ENCODE results near the gene CDKAL1. TPM values are rescaled to one million over a fixed set of nuclear protein-coding genes. Genes with fewer than 3 reads are reported as not detected.

CDKAL1 gene
- total RNA-seq, 2 donors from 2014 or later = 23.0 to 23.7 TPM

- Mint-ChIP-seq H3K27me3 (no peaks in the 10 kb centered on the region), H3K4me1 (peaks cover 2% of the 10 kb centered on the region), H3K27ac (no peak overlapping the region), H3K4me3 (no peak overlapping the region), H3K36me3 (ENCODE audit: low read depth) (peaks cover 9% of the 10 kb centered on the region)
- H3K9me3 ChIP-seq (ENCODE audit: control insufficient read depth, low read length, poor library complexity, severe bottlenecking) = no peaks in the 10 kb centered on the region
- DNase-seq (no peak), ATAC-seq (no peak)
Observed at GRCh38 chr6:20777801-20778200, 243.5 kb downstream of the CDKAL1 start.

GRCh38 chr6:20778459-20778858 is 244.2 kb downstream of the CDKAL1 start:
- H3K9me3 ChIP-seq (ENCODE audit: control insufficient read depth, low read length, poor library complexity, severe bottlenecking) = no peaks in the 10 kb centered on the region
- no peak overlapping the region for H3K27ac Mint-ChIP-seq
- DNase-seq (no peak), ATAC-seq (no peak)
- no peaks in the 10 kb centered on the region for H3K27me3 Mint-ChIP-seq
- H3K4me1 Mint-ChIP-seq = peaks cover 2% of the 10 kb centered on the region
- peaks cover 11% of the 10 kb centered on the region for H3K36me3 Mint-ChIP-seq (ENCODE audit: low read depth)
- H3K4me3 Mint-ChIP-seq = no peak overlapping the region

- H3K36me3 Mint-ChIP-seq (ENCODE audit: low read depth) = peaks cover 13% of the 10 kb centered on the region
- H3K27me3 Mint-ChIP-seq = no peaks in the 10 kb centered on the region
- H3K4me3 Mint-ChIP-seq = no peak overlapping the region
Observed at GRCh38 chr6:20778912-20779311, 244.7 kb downstream of the CDKAL1 start.

GRCh38 chr6:20789162-20789561 is 254.9 kb downstream of the CDKAL1 start:
- no peaks in the 10 kb centered on the region for H3K4me1 Mint-ChIP-seq
- no peaks in the 10 kb centered on the region for H3K9me3 ChIP-seq (ENCODE audit: control insufficient read depth, low read length, poor library complexity, severe bottlenecking)
- H3K27ac Mint-ChIP-seq = no peak overlapping the region
- ATAC-seq (no peak), DNase-seq (no peak)
- H3K36me3 Mint-ChIP-seq (ENCODE audit: low read depth) = no peaks in the 10 kb centered on the region
- no peaks in the 10 kb centered on the region for H3K27me3 Mint-ChIP-seq
- no peak overlapping the region for H3K4me3 Mint-ChIP-seq

More at GRCh38 chr6:20778912-20779311, 244.7 kb downstream of the CDKAL1 start:
- ATAC-seq = no peak
- Mint-ChIP-seq H3K27ac (no peak overlapping the region), H3K4me1 (peaks cover 2% of the 10 kb centered on the region)
- H3K9me3 ChIP-seq (ENCODE audit: control insufficient read depth, low read length, poor library complexity, severe bottlenecking) = no peaks in the 10 kb centered on the region
- no peak for DNase-seq

GRCh38 chr6:20790032-20790791 is 256.0 kb downstream of the CDKAL1 start:
- no peak overlapping the region for H3K27ac Mint-ChIP-seq
- no peak overlapping the region for H3K4me3 Mint-ChIP-seq
- no peaks in the 10 kb centered on the region for H3K4me1 Mint-ChIP-seq
- no peaks in the 10 kb centered on the region for H3K27me3 Mint-ChIP-seq
- DNase-seq (no peak), ATAC-seq (no peak)
- H3K9me3 ChIP-seq (ENCODE audit: control insufficient read depth, low read length, poor library complexity, severe bottlenecking) = no peaks in the 10 kb centered on the region
- no peaks in the 10 kb centered on the region for H3K36me3 Mint-ChIP-seq (ENCODE audit: low read depth)

GRCh38 chr6:20791074-20791473 is 256.8 kb downstream of the CDKAL1 start:
- H3K9me3 ChIP-seq (ENCODE audit: control insufficient read depth, low read length, poor library complexity, severe bottlenecking) = no peaks in the 10 kb centered on the region
- DNase-seq (no peak), ATAC-seq (no peak)
- Mint-ChIP-seq H3K36me3 (ENCODE audit: low read depth) (no peaks in the 10 kb centered on the region), H3K4me1 (no peaks in the 10 kb centered on the region), H3K27ac (no peak overlapping the region), H3K4me3 (no peak overlapping the region), H3K27me3 (no peaks in the 10 kb centered on the region)

- H3K9me3 ChIP-seq (ENCODE audit: control insufficient read depth, low read length, poor library complexity, severe bottlenecking) = no peaks in the 10 kb centered on the region
- DNase-seq = no peak
- Mint-ChIP-seq H3K4me1 (no peaks in the 10 kb centered on the region), H3K27ac (no peak overlapping the region), H3K27me3 (no peaks in the 10 kb centered on the region), H3K36me3 (ENCODE audit: low read depth) (peaks cover 3% of the 10 kb centered on the region), H3K4me3 (no peak overlapping the region)
- no peak for ATAC-seq
Observed at GRCh38 chr6:20791944-20792343, 257.7 kb downstream of the CDKAL1 start.

GRCh38 chr6:20793174-20793573 is 258.9 kb downstream of the CDKAL1 start:
- Mint-ChIP-seq H3K36me3 (ENCODE audit: low read depth) (peaks cover 5% of the 10 kb centered on the region), H3K27me3 (no peaks in the 10 kb centered on the region), H3K27ac (no peak overlapping the region)

GRCh38 chr6:20797597-20797996 is 263.3 kb downstream of the CDKAL1 start:
- H3K27me3 Mint-ChIP-seq = no peaks in the 10 kb centered on the region
- no peaks in the 10 kb centered on the region for H3K4me1 Mint-ChIP-seq
- peaks cover 5% of the 10 kb centered on the region for H3K36me3 Mint-ChIP-seq (ENCODE audit: low read depth)

More at GRCh38 chr6:20793174-20793573, 258.9 kb downstream of the CDKAL1 start:
- Mint-ChIP-seq H3K4me3 (no peak overlapping the region), H3K4me1 (no peaks in the 10 kb centered on the region)
- no peaks in the 10 kb centered on the region for H3K9me3 ChIP-seq (ENCODE audit: control insufficient read depth, low read length, poor library complexity, severe bottlenecking)
- ATAC-seq = no peak
- DNase-seq = no peak

GRCh38 chr6:20800229-20800628 is 266.0 kb downstream of the CDKAL1 start:
- no peaks in the 10 kb centered on the region for H3K9me3 ChIP-seq (ENCODE audit: control insufficient read depth, low read length, poor library complexity, severe bottlenecking)
- Mint-ChIP-seq H3K4me1 (no peaks in the 10 kb centered on the region), H3K27me3 (no peaks in the 10 kb centered on the region), H3K4me3 (no peak overlapping the region), H3K27ac (no peak overlapping the region), H3K36me3 (ENCODE audit: low read depth) (peaks cover 5% of the 10 kb centered on the region)
- no peak for DNase-seq
- no peak for ATAC-seq

More at GRCh38 chr6:20797597-20797996, 263.3 kb downstream of the CDKAL1 start:
- no peaks in the 10 kb centered on the region for H3K9me3 ChIP-seq (ENCODE audit: control insufficient read depth, low read length, poor library complexity, severe bottlenecking)
- H3K4me3 Mint-ChIP-seq = no peak overlapping the region
- DNase-seq = no peak
- H3K27ac Mint-ChIP-seq = no peak overlapping the region
- ATAC-seq = no peak

GRCh38 chr6:20800653-20801052 is 266.4 kb downstream of the CDKAL1 start:
- H3K27ac Mint-ChIP-seq = no peak overlapping the region
- peaks cover 5% of the 10 kb centered on the region for H3K36me3 Mint-ChIP-seq (ENCODE audit: low read depth)
- H3K4me3 Mint-ChIP-seq = no peak overlapping the region

GRCh38 chr6:20801595-20801994 is 267.3 kb downstream of the CDKAL1 start:
- H3K4me3 Mint-ChIP-seq = no peak overlapping the region
- no peak overlapping the region for H3K27ac Mint-ChIP-seq
- no peaks in the 10 kb centered on the region for H3K27me3 Mint-ChIP-seq
- ATAC-seq (no peak), DNase-seq (no peak)
- H3K36me3 Mint-ChIP-seq (ENCODE audit: low read depth) = peaks cover 3% of the 10 kb centered on the region
- H3K4me1 Mint-ChIP-seq = no peaks in the 10 kb centered on the region
- no peaks in the 10 kb centered on the region for H3K9me3 ChIP-seq (ENCODE audit: control insufficient read depth, low read length, poor library complexity, severe bottlenecking)

More at GRCh38 chr6:20800653-20801052, 266.4 kb downstream of the CDKAL1 start:
- Mint-ChIP-seq H3K27me3 (no peaks in the 10 kb centered on the region), H3K4me1 (no peaks in the 10 kb centered on the region)
- no peak for DNase-seq
- H3K9me3 ChIP-seq (ENCODE audit: control insufficient read depth, low read length, poor library complexity, severe bottlenecking) = no peaks in the 10 kb centered on the region
- no peak for ATAC-seq

GRCh38 chr6:20802596-20802995 is 268.3 kb downstream of the CDKAL1 start:
- no peaks in the 10 kb centered on the region for H3K9me3 ChIP-seq (ENCODE audit: control insufficient read depth, low read length, poor library complexity, severe bottlenecking)
- peaks cover 3% of the 10 kb centered on the region for H3K36me3 Mint-ChIP-seq (ENCODE audit: low read depth)
- H3K4me1 Mint-ChIP-seq = no peaks in the 10 kb centered on the region
- H3K27me3 Mint-ChIP-seq = no peaks in the 10 kb centered on the region
- DNase-seq (no peak), ATAC-seq (no peak)
- H3K4me3 Mint-ChIP-seq = no peak overlapping the region
- no peak overlapping the region for H3K27ac Mint-ChIP-seq

- no peak for ATAC-seq
- DNase-seq = no peak
- Mint-ChIP-seq H3K27ac (no peak overlapping the region), H3K27me3 (no peaks in the 10 kb centered on the region), H3K36me3 (ENCODE audit: low read depth) (no peaks in the 10 kb centered on the region), H3K4me3 (no peak overlapping the region), H3K4me1 (no peaks in the 10 kb centered on the region)
- no peaks in the 10 kb centered on the region for H3K9me3 ChIP-seq (ENCODE audit: control insufficient read depth, low read length, poor library complexity, severe bottlenecking)
Observed at GRCh38 chr6:20805021-20805420, 270.8 kb downstream of the CDKAL1 start.
